Smooth muscle cell (in vitro differentiated cells): Measurements from ENCODE around the gene FITM1. TPM values are rescaled to one million over a fixed set of nuclear protein-coding genes. Genes with fewer than 3 reads are reported as not detected.

Experiments
- DNase-seq: peaks from one replicate; lab custom pipeline; 2025; ENCODE audit not compliant: unreplicated experiment; lab: John Stamatoyannopoulos, UW
- H2AFZ ChIP-seq: fragments of 200-600 bp; sonication (generic); 2 replicates; pipeline ENCODE4 v1.6.0; 2016; ENCODE audit warnings: antibody characterized with exemption, low read depth, mild to moderate bottlenecking
- H3F3A ChIP-seq: fragments of 200-600 bp; sonication (generic); 2 replicates; pipeline ENCODE4 v1.6.0; 2017; ENCODE audit warnings: antibody characterized with exemption, low read depth
- H3K27ac ChIP-seq: fragments of 200-600 bp; sonication (generic); 2 replicates; pipeline ENCODE4 v1.5.1; 2016; ENCODE audit warnings: low read depth, mild to moderate bottlenecking
- H3K27me3 ChIP-seq: fragments of 200-600 bp; sonication (generic); 2 replicates; pipeline ENCODE4 v1.6.1; 2016; ENCODE audit warnings: low read depth, mild to moderate bottlenecking
- H3K36me3 ChIP-seq: fragments of 200-600 bp; sonication (generic); 2 replicates; pipeline ENCODE4 v1.5.1; 2016; ENCODE audit warnings: low read depth
- H3K4me1 ChIP-seq: fragments of 200-600 bp; sonication (generic); 2 replicates; pipeline ENCODE4 v1.5.1; 2016; ENCODE audit warnings: low read depth
- H3K4me2 ChIP-seq: fragments of 200-600 bp; sonication (generic); 2 replicates; pipeline ENCODE4 v1.6.0; 2016; ENCODE audit warnings: mild to moderate bottlenecking
- H3K4me3 ChIP-seq: fragments of 200-600 bp; sonication (generic); 2 replicates; pipeline ENCODE4 v1.5.1; 2016; ENCODE audit warnings: mild to moderate bottlenecking
- H3K79me2 ChIP-seq: fragments of 200-600 bp; sonication (generic); 2 replicates; pipeline ENCODE4 v1.6.0; 2016; ENCODE audit warnings: low read depth, mild to moderate bottlenecking
- H3K9ac ChIP-seq: fragments of 200-600 bp; sonication (generic); 2 replicates; pipeline ENCODE4 v1.6.0; 2016; ENCODE audit warnings: low read depth
- H3K9me3 ChIP-seq: fragments of 200-600 bp; sonication (generic); replicated peaks from 2 replicates; pipeline ENCODE4 v1.5.1; 2016; ENCODE audit warnings: low read depth
- H4K20me1 ChIP-seq: fragments of 200-600 bp; sonication (generic); 2 replicates; pipeline ENCODE4 v1.6.0; 2016; ENCODE audit warnings: low read depth
- WGBS: methylation state at CpG from one replicate; pipeline ENCODE4 v1.1.7; 2016; ENCODE audit warnings: low lambda C conversion rate; 5-methylcytosine and 5-hydroxymethylcytosine counted together
- polyA plus RNA-seq: library from polyadenylated mRNA; unstranded; fragments of >200 nt; fragmentation: Nextera tagmentation; extraction: Ambion mirVana; gene quantifications from 2 replicates; pipeline ENCODE4 v1.2.1, GENCODE V29; 2016
- total RNA-seq: library from RNA; depleted of rRNA; stranded (reverse); fragments of >200 nt; gene quantifications from 2 replicates; pipeline ENCODE4 v1.2.3, GENCODE V29; 2014
- TF ChIP-seq, protein P1 (sequence below): fragments of 200-600 bp; sonication (generic); IDR thresholded peaks from 2 replicates; pipeline ENCODE4 v1.5.1; 2017; ENCODE audit warnings: borderline replicate concordance, mild to moderate bottlenecking, antibody characterized with exemption; ENCODE audit not compliant: insufficient read depth, poor library complexity, severe bottlenecking

FITM1 gene
- total and polyA plus RNA-seq, 2 experiments from 2014 or later = 0.31 TPM; not detected in 1

DNA sequence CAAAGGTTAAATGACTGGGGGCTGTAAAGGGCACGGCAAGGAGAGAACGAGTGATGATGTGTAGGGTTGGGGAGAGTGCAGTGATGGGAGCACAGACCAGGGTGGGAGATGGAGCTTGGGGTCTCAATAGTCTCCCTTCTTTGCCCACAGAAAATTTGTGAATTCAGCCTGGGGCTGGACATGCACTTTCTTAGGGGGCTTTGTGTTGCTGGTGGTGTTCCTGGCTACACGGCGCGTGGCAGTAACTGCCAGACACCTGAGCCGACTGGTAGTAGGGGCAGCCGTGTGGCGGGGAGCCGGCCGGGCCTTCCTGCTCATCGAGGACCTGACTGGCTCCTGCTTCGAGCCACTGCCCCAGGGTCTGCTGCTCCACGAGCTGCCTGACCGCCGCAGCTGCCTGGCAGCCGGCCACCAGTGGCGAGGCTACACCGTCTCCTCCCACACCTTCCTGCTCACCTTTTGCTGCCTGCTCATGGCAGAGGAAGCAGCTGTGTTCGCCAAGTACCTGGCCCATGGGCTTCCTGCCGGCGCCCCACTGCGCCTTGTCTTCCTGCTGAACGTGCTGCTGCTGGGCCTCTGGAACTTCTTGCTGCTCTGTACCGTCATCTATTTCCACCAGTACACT, 1.7 kb downstream of the FITM1 start:
- WGBS = 88% methylated on average over 23 of the region's 24 CpGs
- H2AFZ ChIP-seq = no peak overlapping the region

GRCh38 chr14:24132976-24133375, 2.5 kb downstream of the FITM1 start:
- 92% methylated on average over 2 of the region's 2 CpGs for whole genome bisulfite sequencing
- H2AFZ ChIP-seq = no peak overlapping the region

More for the DNA sequence above, 1.7 kb downstream of the FITM1 start:
- Histone ChIP-seq H3K4me3 (no peak overlapping the region), H3K9me3 (no peaks in the 10 kb centered on the region), H3K4me1 (peaks cover 10% of the 10 kb centered on the region), H3K36me3 (no peaks in the 10 kb centered on the region), H3K79me2 (no peaks in the 10 kb centered on the region), H3F3A (no peaks in the 10 kb centered on the region), H3K4me2 (no peak overlapping the region), H3K27ac (no peak overlapping the region), H3K27me3 (no peaks in the 10 kb centered on the region), H3K9ac (no peak overlapping the region), H4K20me1 (no peaks in the 10 kb centered on the region)
- no peak for DNase-seq
- TF ChIP-seq, protein P1, sequence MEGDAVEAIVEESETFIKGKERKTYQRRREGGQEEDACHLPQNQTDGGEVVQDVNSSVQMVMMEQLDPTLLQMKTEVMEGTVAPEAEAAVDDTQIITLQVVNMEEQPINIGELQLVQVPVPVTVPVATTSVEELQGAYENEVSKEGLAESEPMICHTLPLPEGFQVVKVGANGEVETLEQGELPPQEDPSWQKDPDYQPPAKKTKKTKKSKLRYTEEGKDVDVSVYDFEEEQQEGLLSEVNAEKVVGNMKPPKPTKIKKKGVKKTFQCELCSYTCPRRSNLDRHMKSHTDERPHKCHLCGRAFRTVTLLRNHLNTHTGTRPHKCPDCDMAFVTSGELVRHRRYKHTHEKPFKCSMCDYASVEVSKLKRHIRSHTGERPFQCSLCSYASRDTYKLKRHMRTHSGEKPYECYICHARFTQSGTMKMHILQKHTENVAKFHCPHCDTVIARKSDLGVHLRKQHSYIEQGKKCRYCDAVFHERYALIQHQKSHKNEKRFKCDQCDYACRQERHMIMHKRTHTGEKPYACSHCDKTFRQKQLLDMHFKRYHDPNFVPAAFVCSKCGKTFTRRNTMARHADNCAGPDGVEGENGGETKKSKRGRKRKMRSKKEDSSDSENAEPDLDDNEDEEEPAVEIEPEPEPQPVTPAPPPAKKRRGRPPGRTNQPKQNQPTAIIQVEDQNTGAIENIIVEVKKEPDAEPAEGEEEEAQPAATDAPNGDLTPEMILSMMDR = no peak

GRCh38 chr14:24133735-24134134, 3.3 kb downstream of the FITM1 start:
- no peak for DNase-seq
- Histone ChIP-seq H2AFZ (no peak overlapping the region), H3K79me2 (no peaks in the 10 kb centered on the region), H3K27me3 (no peaks in the 10 kb centered on the region), H3K9ac (no peak overlapping the region), H3K4me2 (no peak overlapping the region), H3K4me1 (peaks cover 10% of the 10 kb centered on the region), H3F3A (no peaks in the 10 kb centered on the region), H3K36me3 (no peaks in the 10 kb centered on the region), H3K4me3 (no peak overlapping the region), H4K20me1 (no peaks in the 10 kb centered on the region), H3K27ac (no peak overlapping the region), H3K9me3 (no peaks in the 10 kb centered on the region)
- TF ChIP-seq, protein P1 = no peak
- WGBS = 94% methylated on average over 1 of the region's 1 CpG

More at GRCh38 chr14:24132976-24133375, 2.5 kb downstream of the FITM1 start:
- no peaks in the 10 kb centered on the region for H3K36me3 ChIP-seq
- H3K27ac ChIP-seq = no peak overlapping the region
- no peak for DNase-seq
- H3K27me3 ChIP-seq = no peaks in the 10 kb centered on the region
- no peaks in the 10 kb centered on the region for H3K9me3 ChIP-seq
- H3F3A ChIP-seq = no peaks in the 10 kb centered on the region
- no peak overlapping the region for H3K4me3 ChIP-seq
- H3K79me2 ChIP-seq = no peaks in the 10 kb centered on the region
- H3K9ac ChIP-seq = no peak overlapping the region
- TF ChIP-seq, protein P1 = no peak
- no peak overlapping the region for H3K4me2 ChIP-seq
- peaks cover 10% of the 10 kb centered on the region for H3K4me1 ChIP-seq
- H4K20me1 ChIP-seq = no peaks in the 10 kb centered on the region

GRCh38 chr14:24135584-24135833, 5.0 kb downstream of the FITM1 start:
- Histone ChIP-seq H3K4me2 (peak overlapping the region; percentile 93), H3K27ac (no peak overlapping the region), H3K9me3 (no peaks in the 10 kb centered on the region), H4K20me1 (peaks cover 8% of the 10 kb centered on the region), H3K27me3 (no peaks in the 10 kb centered on the region), H3K79me2 (peaks cover 16% of the 10 kb centered on the region), H3K4me3 (peak overlapping the region; percentile 98), H3K9ac (no peak overlapping the region), H3K4me1 (peaks cover 18% of the 10 kb centered on the region), H3F3A (no peaks in the 10 kb centered on the region), H3K36me3 (no peaks in the 10 kb centered on the region), H2AFZ (peak overlapping the region; percentile 72)
- 15% methylated on average over 9 of the region's 9 CpGs for WGBS
- no peak for DNase-seq
- TF ChIP-seq, protein P1 = no peak
